HUES48 (cell line): ENCODE results near the gene CACNA1I.

Experiments
- H3K27ac ChIP-seq: one replicate; pipeline ENCODE4 v1.7.0; 2013; ENCODE audit warnings: low read depth, low read length, inconsistent platforms
- H3K27me3 ChIP-seq: 2 replicates; pipeline ENCODE4 v1.6.1; 2013; ENCODE audit warnings: mild to moderate bottlenecking, low read length; ENCODE audit not compliant: control insufficient read depth, insufficient read depth
- H3K36me3 ChIP-seq: 2 replicates; pipeline ENCODE4 v1.6.1; 2013; ENCODE audit warnings: low read length; ENCODE audit not compliant: control insufficient read depth, insufficient read depth
- H3K4me1 ChIP-seq: 2 replicates; pipeline ENCODE4 v1.6.1; 2013; ENCODE audit warnings: mild to moderate bottlenecking, low read length; ENCODE audit not compliant: control insufficient read depth, insufficient read depth
- H3K4me3 ChIP-seq: 2 replicates; pipeline ENCODE4 v1.5.1; 2013; ENCODE audit warnings: mild to moderate bottlenecking, low read depth, low read length
- H3K9ac ChIP-seq: 2 replicates; pipeline ENCODE4 v1.6.1; 2013; ENCODE audit warnings: mild to moderate bottlenecking, low read depth, low read length, moderate library complexity
- H3K9me3 ChIP-seq: 2 replicates; pipeline ENCODE4 v1.6.1; 2013; ENCODE audit warnings: low read length; ENCODE audit not compliant: control insufficient read depth, insufficient read depth

CACNA1I gene

GRCh38 chr22:39592081-39593065 is 21.8 kb downstream of the CACNA1I start:
- Histone ChIP-seq H3K4me3 (no peak overlapping the region), H3K36me3 (no peaks in the 10 kb centered on the region), H3K9ac (no peak overlapping the region), H3K9me3 (no peaks in the 10 kb centered on the region), H3K27ac (no peak overlapping the region), H3K4me1 (0 out of 2 replicates have a peak, but pooled peaks cover 2% of the 10 kb centered on the region), H3K27me3 (peaks cover 2% of the 10 kb centered on the region)

- H3K27me3 ChIP-seq = peaks cover 9% of the 10 kb centered on the region
- H3K9ac ChIP-seq = no peak overlapping the region
- no peaks in the 10 kb centered on the region for H3K9me3 ChIP-seq
- no peaks in the 10 kb centered on the region for H3K36me3 ChIP-seq
- no peak overlapping the region for H3K27ac ChIP-seq
- H3K4me1 ChIP-seq = peaks cover 6% of the 10 kb centered on the region; the same call in 1 of the 2 replicates
- no peak overlapping the region for H3K4me3 ChIP-seq
Measured at GRCh38 chr22:39593066-39593930, 22.7 kb downstream of the CACNA1I start.

GRCh38 chr22:39593931-39594285 is 23.4 kb downstream of the CACNA1I start:
- Histone ChIP-seq H3K9ac (no peak overlapping the region), H3K27me3 (peaks cover 9% of the 10 kb centered on the region), H3K4me3 (no peak overlapping the region), H3K4me1 (peaks cover 6% of the 10 kb centered on the region; the same call in 1 of the 2 replicates), H3K9me3 (no peaks in the 10 kb centered on the region), H3K27ac (no peak overlapping the region), H3K36me3 (no peaks in the 10 kb centered on the region)

GRCh38 chr22:39594411-39594810 is 23.9 kb downstream of the CACNA1I start:
- no peaks in the 10 kb centered on the region for H3K36me3 ChIP-seq

GRCh38 chr22:39595622-39596172 is 25.1 kb downstream of the CACNA1I start:
- Histone ChIP-seq H3K27ac (no peak overlapping the region), H3K36me3 (no peaks in the 10 kb centered on the region), H3K4me3 (no peak overlapping the region), H3K9me3 (no peaks in the 10 kb centered on the region), H3K4me1 (peaks cover 6% of the 10 kb centered on the region; the same call in 1 of the 2 replicates), H3K27me3 (peaks cover 9% of the 10 kb centered on the region), H3K9ac (no peak overlapping the region)

More at GRCh38 chr22:39594411-39594810, 23.9 kb downstream of the CACNA1I start:
- Histone ChIP-seq H3K27me3 (peaks cover 9% of the 10 kb centered on the region), H3K9me3 (no peaks in the 10 kb centered on the region), H3K4me3 (no peak overlapping the region), H3K9ac (no peak overlapping the region), H3K27ac (no peak overlapping the region), H3K4me1 (peaks cover 6% of the 10 kb centered on the region; the same call in 1 of the 2 replicates)

- Histone ChIP-seq H3K4me1 (peaks cover 6% of the 10 kb centered on the region; the same call in 1 of the 2 replicates), H3K9ac (no peak overlapping the region), H3K27ac (no peak overlapping the region), H3K4me3 (no peak overlapping the region), H3K9me3 (no peaks in the 10 kb centered on the region), H3K36me3 (no peaks in the 10 kb centered on the region), H3K27me3 (peaks cover 13% of the 10 kb centered on the region)
Measured at GRCh38 chr22:39596601-39597000, 26.0 kb downstream of the CACNA1I start.

- H3K27me3 ChIP-seq = peaks cover 13% of the 10 kb centered on the region
- no peak overlapping the region for H3K4me3 ChIP-seq
- H3K4me1 ChIP-seq = peaks cover 6% of the 10 kb centered on the region; the same call in 1 of the 2 replicates
- H3K9ac ChIP-seq = no peak overlapping the region
- H3K36me3 ChIP-seq = no peaks in the 10 kb centered on the region
- H3K9me3 ChIP-seq = no peaks in the 10 kb centered on the region
- no peak overlapping the region for H3K27ac ChIP-seq
Measured at GRCh38 chr22:39597236-39597869, 26.8 kb downstream of the CACNA1I start.

- Histone ChIP-seq H3K9me3 (no peaks in the 10 kb centered on the region), H3K27ac (no peak overlapping the region), H3K4me3 (peak overlapping the region; percentile 52), H3K4me1 (peaks cover 3% of the 10 kb centered on the region; the same call in 1 of the 2 replicates), H3K36me3 (no peaks in the 10 kb centered on the region), H3K27me3 (peaks cover 13% of the 10 kb centered on the region), H3K9ac (no peak overlapping the region)
Measured at GRCh38 chr22:39598017-39598965, 27.7 kb downstream of the CACNA1I start.

- Histone ChIP-seq H3K27ac (no peak overlapping the region), H3K4me3 (no peak overlapping the region), H3K9ac (no peak overlapping the region), H3K27me3 (peaks cover 13% of the 10 kb centered on the region), H3K9me3 (no peaks in the 10 kb centered on the region), H3K36me3 (no peaks in the 10 kb centered on the region), H3K4me1 (peaks cover 3% of the 10 kb centered on the region; the same call in 1 of the 2 replicates)
Measured at GRCh38 chr22:39600491-39601179, 30.1 kb downstream of the CACNA1I start.
